HCEC 1CT (cell line): Measurements from ENCODE around the gene PIAS2.
"Not testable (repeated sequence)": the region's sequence is repeated elsewhere in the genome, so short reads cannot be mapped to it uniquely, and the experiment has no call there.

Source experiments
- DNase-seq: peaks from one replicate; pipeline ENCODE4 v3.0.0-alpha.2; 2017

The PIAS2 gene

GRCh38 chr18:46899274-46899948, 17.9 kb downstream of the PIAS2 start:
- no peak for DNase-seq

GRCh38 chr18:46894124-46894523, 23.2 kb downstream of the PIAS2 start:
- no peak for DNase-seq

GRCh38 chr18:46893360-46893759, 23.9 kb downstream of the PIAS2 start:
- no peak for DNase-seq

- no peak for DNase-seq
These were observed 24.5 kb downstream of the PIAS2 start for GRCh38 chr18:46892842-46893241.

- no peak for DNase-seq
These were observed 25.5 kb downstream of the PIAS2 start for GRCh38 chr18:46891742-46892214.

- DNase-seq = no peak
These were observed 28.3 kb downstream of the PIAS2 start for GRCh38 chr18:46888965-46889364.

GRCh38 chr18:46886893-46887292, 30.4 kb downstream of the PIAS2 start:
- no peak for DNase-seq

GRCh38 chr18:46883180-46883579, 34.1 kb downstream of the PIAS2 start:
- DNase-seq = no peak

- DNase-seq = no peak
These were observed 39.8 kb downstream of the PIAS2 start for GRCh38 chr18:46877329-46877987.

- DNase-seq = no peak
These were observed 49.0 kb downstream of the PIAS2 start for GRCh38 chr18:46868169-46868921.

GRCh38 chr18:46867367-46868143, 49.8 kb downstream of the PIAS2 start:
- DNase-seq = no peak

- no peak for DNase-seq
These were observed 50.8 kb downstream of the PIAS2 start for GRCh38 chr18:46866523-46866922.

- not testable (repeated sequence) for DNase-seq
These were observed 52.1 kb downstream of the PIAS2 start for GRCh38 chr18:46865245-46865644.

GRCh38 chr18:46859855-46860254, 57.5 kb downstream of the PIAS2 start:
- no peak for DNase-seq

GRCh38 chr18:46858290-46858689, 59.0 kb downstream of the PIAS2 start:
- no peak for DNase-seq

- DNase-seq = no peak
These were observed 60.3 kb downstream of the PIAS2 start for GRCh38 chr18:46856973-46857372.

GRCh38 chr18:46849007-46849406, 68.3 kb downstream of the PIAS2 start:
- no peak for DNase-seq

GRCh38 chr18:46843372-46843771, 73.9 kb downstream of the PIAS2 start:
- DNase-seq = no peak

- no peak for DNase-seq
These were observed 74.7 kb downstream of the PIAS2 start for GRCh38 chr18:46842583-46842982.

GRCh38 chr18:46833899-46834298, 83.4 kb downstream of the PIAS2 start:
- no peak for DNase-seq

GRCh38 chr18:46832849-46833248, 84.5 kb downstream of the PIAS2 start:
- no peak for DNase-seq

- peak; percentile 3 for DNase-seq
These were observed 84.9 kb downstream of the PIAS2 start for GRCh38 chr18:46832422-46832821.

GRCh38 chr18:46831434-46831833, 85.9 kb downstream of the PIAS2 start:
- DNase-seq = no peak
